ENCODE measurements around the gene GPBAR1. TPM values are rescaled to one million over a fixed set of nuclear protein-coding genes. Genes with fewer than 3 reads are reported as not detected.

The GPBAR1 gene
- polyA plus RNA-seq (ENCODE audit: insufficient read length in 3 of 3): 1 to 10 TPM; 1.6 to 2.5 (median 1.8) TPM

- DNase-seq (ENCODE audit: low read depth in 3 of 3, low spot score in 2 of 3): peak in 2 of 3 donors; percentile 39 to 62
These were observed at the start of gene GPBAR1 for GRCh38 chr2:218260742-218261422. TSS of gene GPBAR1 (plus strand) at chr2:218261015. CDS start at chr2:218262725, 1,710 bp downstream.

- no peak for DNase-seq (ENCODE audit: low read depth in 3 of 3, low spot score in 2 of 3)
These were observed 46.7 kb upstream of the GPBAR1 start for GRCh38 chr2:218214116-218214515.

GRCh38 chr2:218216336-218216673, 44.5 kb upstream of the GPBAR1 start:
- no peak for DNase-seq (ENCODE audit: low read depth in 3 of 3, low spot score in 2 of 3)

- peak; percentile 88 to 89 (median 89) for DNase-seq (ENCODE audit: low read depth in 3 of 3, low spot score in 2 of 3)
These were observed 44.0 kb upstream of the GPBAR1 start, which contains the start of gene ARPC2 for GRCh38 chr2:218216674-218217359. TSS of gene ARPC2 (plus strand) at chr2:218217189. CDS start at chr2:218217471, 282 bp downstream.

GRCh38 chr2:218217360-218218267, 43.2 kb upstream of the GPBAR1 start:
- DNase-seq (ENCODE audit: low read depth in 3 of 3, low spot score in 2 of 3): peak in 2 of 3 donors; percentile 10 to 17

- no peak for DNase-seq (ENCODE audit: low read depth in 3 of 3, low spot score in 2 of 3)
These were observed 42.3 kb upstream of the GPBAR1 start for GRCh38 chr2:218218268-218219185.

GRCh38 chr2:218219934-218220333, 40.9 kb upstream of the GPBAR1 start:
- DNase-seq (ENCODE audit: low read depth in 3 of 3, low spot score in 2 of 3): no peak

GRCh38 chr2:218221000-218221399, 39.8 kb upstream of the GPBAR1 start:
- DNase-seq (ENCODE audit: low read depth in 3 of 3, low spot score in 2 of 3): no peak

GRCh38 chr2:218223046-218223445, 37.8 kb upstream of the GPBAR1 start:
- DNase-seq (ENCODE audit: low read depth in 3 of 3, low spot score in 2 of 3): no peak

GRCh38 chr2:218224186-218224585, 36.6 kb upstream of the GPBAR1 start:
- no peak for DNase-seq (ENCODE audit: low read depth in 3 of 3, low spot score in 2 of 3)

GRCh38 chr2:218226903-218227302, 33.9 kb upstream of the GPBAR1 start:
- no peak for DNase-seq (ENCODE audit: low read depth in 3 of 3, low spot score in 2 of 3)

GRCh38 chr2:218228366-218229090, 32.3 kb upstream of the GPBAR1 start:
- DNase-seq (ENCODE audit: low read depth in 3 of 3, low spot score in 2 of 3): no peak

GRCh38 chr2:218229239-218229638, 31.6 kb upstream of the GPBAR1 start:
- DNase-seq (ENCODE audit: low read depth in 3 of 3, low spot score in 2 of 3): no peak

GRCh38 chr2:218229851-218230250, 31.0 kb upstream of the GPBAR1 start:
- no peak for DNase-seq (ENCODE audit: low read depth in 3 of 3, low spot score in 2 of 3)

- DNase-seq (ENCODE audit: low read depth in 3 of 3, low spot score in 2 of 3): no peak
These were observed 29.9 kb upstream of the GPBAR1 start for GRCh38 chr2:218230882-218231281.

GRCh38 chr2:218233543-218233942, 27.3 kb upstream of the GPBAR1 start:
- no peak for DNase-seq (ENCODE audit: low read depth in 3 of 3, low spot score in 2 of 3)

- DNase-seq (ENCODE audit: low read depth in 3 of 3, low spot score in 2 of 3): no peak
These were observed 26.3 kb upstream of the GPBAR1 start for GRCh38 chr2:218234521-218234920.

GRCh38 chr2:218235017-218235416, 25.8 kb upstream of the GPBAR1 start:
- DNase-seq (ENCODE audit: low read depth in 3 of 3, low spot score in 2 of 3): no peak

GRCh38 chr2:218236829-218237228, 24.0 kb upstream of the GPBAR1 start:
- DNase-seq (ENCODE audit: low read depth in 3 of 3, low spot score in 2 of 3): no peak
